Inflammatory macrophage (primary cell): ENCODE data around the gene C12orf57.

Experiments
- DNase-seq, 2 donors: peaks; one replicate each; pipeline ENCODE4 v3.0.0-alpha.2; 2020 to 2022

The C12orf57 gene

GRCh38 chr12:6917491-6918231, 26.2 kb upstream of the C12orf57 start:
- DNase-seq = no peak

GRCh38 chr12:6919588-6919987, 24.2 kb upstream of the C12orf57 start:
- no peak for DNase-seq

- no peak for DNase-seq
Observed at GRCh38 chr12:6921539-6921938, 22.3 kb upstream of the C12orf57 start.

GRCh38 chr12:6921996-6922946, 21.6 kb upstream of the C12orf57 start:
- peak; percentile 76 for DNase-seq

- no peak for DNase-seq
Observed at GRCh38 chr12:6923003-6923732, 20.7 kb upstream of the C12orf57 start.

GRCh38 chr12:6923851-6924250, 20.0 kb upstream of the C12orf57 start:
- no peak for DNase-seq

GRCh38 chr12:6925239-6925539, 18.6 kb upstream of the C12orf57 start:
- no peak for DNase-seq

GRCh38 chr12:6925540-6926279, 18.1 kb upstream of the C12orf57 start:
- no peak for DNase-seq

- peak in 1 of 2 donors; percentile 14 for DNase-seq
Observed at GRCh38 chr12:6927379-6928021, 16.3 kb upstream of the C12orf57 start, which contains the start of gene ATN1. TSS of gene ATN1 (plus strand) at chr12:6927959. CDS start at chr12:6934002, 6,043 bp downstream.

- DNase-seq = no peak
Observed at GRCh38 chr12:6928022-6928702, 15.7 kb upstream of the C12orf57 start.

GRCh38 chr12:6928703-6929407, 15.0 kb upstream of the C12orf57 start:
- no peak for DNase-seq

- DNase-seq = no peak
Observed at GRCh38 chr12:6929466-6930452, 14.1 kb upstream of the C12orf57 start.

- no peak for DNase-seq
Observed at GRCh38 chr12:6932766-6933165, 11.1 kb upstream of the C12orf57 start.

- no peak for DNase-seq
Observed at GRCh38 chr12:6934110-6934509, 9.7 kb upstream of the C12orf57 start.

GRCh38 chr12:6935371-6936193, 8.2 kb upstream of the C12orf57 start:
- DNase-seq = peak; percentile 69 to 81

GRCh38 chr12:6936194-6936635, 7.6 kb upstream of the C12orf57 start:
- DNase-seq = peak; percentile 55 to 75

- peak in 1 of 2 donors; percentile 53 for DNase-seq
Observed at GRCh38 chr12:6936636-6937480, 7.0 kb upstream of the C12orf57 start.
